Sigmoid colon (tissue), 4 donors: ENCODE measurements around the gene EEF1AKMT2.

Experiments
- EP300 ChIP-seq, 4 donors: sonication (generic); formaldehyde crosslinking; IDR thresholded peaks; one replicate each; pipeline ENCODE4 v1.6.1; 2017; ENCODE audit warnings: antibody characterized with exemption in 4 of 4
- POLR2A ChIP-seq, 2 donors: fragments of 450-650 bp; IDR thresholded peaks; one replicate each; pipeline ENCODE4 v1.6.1; 2016; ENCODE audit warnings: antibody characterized with exemption in 2 of 2, mild to moderate bottlenecking in 2 of 2, moderate library complexity in 2 of 2
- TF ChIP-seq, protein P1 (sequence below), 4 experiments: fragments of 450-650 bp in 3 of 4; fragments of 200-600 bp in 1 of 4; IDR thresholded peaks; one replicate each; pipeline ENCODE4 v1.5.1; 2016 to 2019; ENCODE audit warnings: antibody characterized with exemption in 4 of 4, mild to moderate bottlenecking in 3 of 4, moderate library complexity in 2 of 4

DNA sequence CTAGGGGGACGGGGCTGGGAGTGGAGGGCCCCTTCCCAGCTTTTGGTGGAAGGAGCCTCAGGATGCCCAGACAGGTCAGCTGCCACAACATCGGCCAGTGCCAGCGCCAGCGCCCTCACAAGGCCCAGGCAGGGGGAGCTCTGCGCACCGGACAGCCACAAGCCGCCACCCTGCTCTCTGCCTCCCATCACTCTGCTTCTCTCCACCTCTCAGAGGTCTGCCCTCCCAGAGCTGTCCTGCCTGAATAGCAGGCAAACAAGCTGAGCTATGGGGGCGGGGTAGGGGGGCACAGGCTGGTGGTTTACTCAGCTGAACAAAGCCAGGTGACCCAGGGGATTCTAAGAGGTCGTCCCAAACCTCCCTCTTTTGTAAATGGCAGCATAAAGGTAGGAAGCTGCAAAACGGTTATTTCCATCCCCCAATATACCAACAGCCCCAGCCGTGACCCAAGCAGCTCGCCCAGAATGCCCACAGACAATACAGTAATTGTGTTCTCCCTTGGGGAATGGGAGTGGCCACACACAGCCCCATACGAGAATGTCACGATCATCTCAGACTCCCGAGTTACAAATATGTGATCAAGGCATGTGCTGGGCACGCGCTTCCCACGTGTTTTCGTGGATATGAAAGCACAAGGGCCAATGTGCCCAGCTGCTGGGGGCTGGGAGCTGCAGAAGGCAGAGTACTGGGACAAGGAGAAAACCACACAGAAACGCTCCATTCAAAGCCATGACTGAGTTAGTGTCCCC is 67.2 kb downstream of the EEF1AKMT2 start:
- TF ChIP-seq EP300 (IDR thresholded peaks at IDR 0.05), result no peak
- TF ChIP-seq, protein P1, sequence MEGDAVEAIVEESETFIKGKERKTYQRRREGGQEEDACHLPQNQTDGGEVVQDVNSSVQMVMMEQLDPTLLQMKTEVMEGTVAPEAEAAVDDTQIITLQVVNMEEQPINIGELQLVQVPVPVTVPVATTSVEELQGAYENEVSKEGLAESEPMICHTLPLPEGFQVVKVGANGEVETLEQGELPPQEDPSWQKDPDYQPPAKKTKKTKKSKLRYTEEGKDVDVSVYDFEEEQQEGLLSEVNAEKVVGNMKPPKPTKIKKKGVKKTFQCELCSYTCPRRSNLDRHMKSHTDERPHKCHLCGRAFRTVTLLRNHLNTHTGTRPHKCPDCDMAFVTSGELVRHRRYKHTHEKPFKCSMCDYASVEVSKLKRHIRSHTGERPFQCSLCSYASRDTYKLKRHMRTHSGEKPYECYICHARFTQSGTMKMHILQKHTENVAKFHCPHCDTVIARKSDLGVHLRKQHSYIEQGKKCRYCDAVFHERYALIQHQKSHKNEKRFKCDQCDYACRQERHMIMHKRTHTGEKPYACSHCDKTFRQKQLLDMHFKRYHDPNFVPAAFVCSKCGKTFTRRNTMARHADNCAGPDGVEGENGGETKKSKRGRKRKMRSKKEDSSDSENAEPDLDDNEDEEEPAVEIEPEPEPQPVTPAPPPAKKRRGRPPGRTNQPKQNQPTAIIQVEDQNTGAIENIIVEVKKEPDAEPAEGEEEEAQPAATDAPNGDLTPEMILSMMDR (IDR thresholded peaks at IDR 0.05), result no peak
- TF ChIP-seq POLR2A (IDR thresholded peaks at IDR 0.05), result no peak
